Measurements from ENCODE around the gene MADCAM1.

- TF ChIP-seq CTCF (IDR thresholded peaks at IDR 0.05), result no peak
- TF ChIP-seq EZH2 (IDR thresholded peaks at IDR 0.05), result no peak
Observed at GRCh38 chr19:536031-536880, 40.0 kb downstream of the MADCAM1 start.

Measured in neural progenitor cell (in vitro differentiated cells).